T-helper 2 cell treated with Interferon-gamma antibody and Interleukin-4, amounts not matched to agents 100 ng/mL and 5 ng/mL, for 36 hours (primary cell): ENCODE data around the gene CRISP2. TPM values are rescaled to one million over a fixed set of nuclear protein-coding genes. Genes with fewer than 3 reads are reported as not detected.

Experiments
- intact Hi-C: fragments of 100-400 bp; cut with micrococcal nuclease; formaldehyde crosslinking; loops from one replicate; pipeline ENCODE4 v1.15.1; 2023
- total RNA-seq: library from RNA; stranded (reverse); gene quantifications from 2 replicates; pipeline ENCODE4 v1.2.3, GENCODE V29; 2022

Gene CRISP2
- total RNA-seq, 1 donor from 2014 or later, result not detected

DNA sequence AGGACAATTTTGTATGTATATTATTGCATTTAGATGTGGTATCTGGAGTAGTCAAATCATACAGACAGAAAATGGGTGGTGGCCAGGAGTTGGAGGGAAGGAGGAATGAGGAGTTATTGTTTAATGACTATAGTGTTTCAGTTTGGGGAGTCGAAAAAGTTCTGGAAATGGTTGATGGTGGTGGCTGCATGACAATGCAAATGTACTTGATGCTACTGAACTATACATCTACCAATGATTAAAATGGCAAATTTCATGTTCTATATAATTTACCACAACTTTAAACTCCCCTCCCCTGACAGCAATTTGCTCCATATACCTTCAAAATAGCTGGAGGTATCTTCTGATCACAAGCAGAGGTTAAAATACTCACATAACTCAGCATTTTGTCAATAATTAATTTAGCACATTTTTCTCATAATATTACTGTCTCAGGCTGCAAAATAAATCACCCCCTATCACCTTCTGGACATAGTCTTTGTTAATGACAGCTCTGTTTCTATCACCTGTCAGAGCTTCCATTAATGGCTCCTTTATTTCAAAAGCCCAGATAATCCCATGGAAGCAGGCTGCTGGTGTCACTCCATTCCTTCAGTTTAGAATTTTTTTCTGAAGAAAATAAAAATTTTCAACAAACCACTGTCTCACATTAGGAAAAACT lies 51.0 kb downstream of the CRISP2 start:
- intact Hi-C loops, result no loop called here

DNA sequence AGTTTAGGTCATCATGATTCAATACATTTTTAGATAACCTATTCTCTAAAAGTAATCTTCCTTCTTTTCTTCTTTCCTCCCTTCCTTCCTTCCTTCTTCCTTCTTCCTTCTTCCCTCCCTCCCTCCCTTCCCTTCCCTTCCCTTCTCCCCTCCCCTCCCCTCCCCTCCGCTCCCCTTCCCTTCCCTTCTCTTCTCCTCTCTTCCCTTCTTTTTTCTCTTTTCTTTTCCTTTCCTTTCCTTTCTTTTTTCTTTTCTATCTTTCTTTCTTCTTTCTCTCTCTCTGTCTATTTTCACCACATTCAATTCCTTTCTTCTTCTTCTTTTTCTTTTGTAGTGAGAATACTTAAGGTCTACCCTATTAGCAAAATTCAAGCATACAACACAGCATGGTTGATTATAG lies 59.4 kb downstream of the CRISP2 start:
- intact Hi-C loops, result no loop called here

DNA sequence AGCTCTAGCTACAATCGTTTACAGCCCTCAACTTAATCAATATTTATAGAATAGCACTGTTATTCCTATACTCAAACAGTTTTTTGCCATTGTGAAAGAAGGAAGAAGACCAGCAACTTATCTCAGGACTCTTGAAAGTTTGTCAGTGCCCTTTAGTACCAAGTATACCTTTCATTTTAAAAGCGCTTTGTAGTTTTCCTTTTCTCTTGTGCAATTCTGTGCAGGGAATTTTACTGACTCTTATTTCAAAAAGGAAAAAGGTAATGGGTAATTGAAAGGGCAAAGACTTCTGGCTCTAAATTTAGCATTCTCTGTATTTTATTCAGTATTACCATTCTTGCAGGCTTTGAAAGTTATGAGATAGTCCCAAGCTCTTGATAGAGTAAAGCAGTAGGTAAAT lies 59.9 kb downstream of the CRISP2 start:
- intact Hi-C loops, result no loop called here

DNA sequence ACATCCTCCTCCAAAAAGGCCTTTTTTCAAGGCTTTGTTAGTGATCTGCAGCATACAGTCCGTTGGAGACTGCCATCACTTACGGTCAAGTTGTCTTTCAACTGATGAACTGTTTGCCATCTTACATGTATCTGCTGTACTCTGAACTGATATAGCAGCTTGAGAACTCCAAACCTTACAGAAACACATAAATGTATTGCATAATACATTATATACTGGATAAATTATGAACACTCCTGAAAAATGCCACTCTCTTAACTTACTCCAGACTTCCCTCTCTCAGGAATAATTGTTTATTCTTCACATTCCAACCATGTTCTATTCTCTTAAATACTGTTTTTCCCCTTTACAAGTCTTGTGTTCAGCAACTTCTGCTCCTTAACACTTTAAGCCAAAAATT lies 62.1 kb downstream of the CRISP2 start:
- intact Hi-C loops, result no loop called here

DNA sequence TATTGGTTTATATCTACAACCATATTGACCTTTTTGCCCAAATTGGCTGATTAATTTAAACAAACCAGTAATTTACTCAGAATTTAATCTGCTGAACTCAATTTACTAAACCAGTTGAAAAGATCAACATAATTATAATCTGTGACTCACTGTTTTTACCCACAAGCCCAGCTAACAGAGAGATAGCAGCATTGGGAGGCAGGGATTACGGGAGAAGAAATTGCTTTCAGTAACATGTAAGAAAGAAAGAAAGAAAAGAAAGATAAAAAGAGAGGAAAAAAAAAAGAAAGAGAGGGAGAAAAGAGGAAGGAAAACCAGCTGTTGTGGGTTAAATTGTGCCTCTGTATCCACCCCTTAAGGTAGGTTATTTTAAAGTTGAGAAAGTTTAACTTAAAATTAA lies 63.4 kb downstream of the CRISP2 start:
- intact Hi-C loops, result no loop called here

DNA sequence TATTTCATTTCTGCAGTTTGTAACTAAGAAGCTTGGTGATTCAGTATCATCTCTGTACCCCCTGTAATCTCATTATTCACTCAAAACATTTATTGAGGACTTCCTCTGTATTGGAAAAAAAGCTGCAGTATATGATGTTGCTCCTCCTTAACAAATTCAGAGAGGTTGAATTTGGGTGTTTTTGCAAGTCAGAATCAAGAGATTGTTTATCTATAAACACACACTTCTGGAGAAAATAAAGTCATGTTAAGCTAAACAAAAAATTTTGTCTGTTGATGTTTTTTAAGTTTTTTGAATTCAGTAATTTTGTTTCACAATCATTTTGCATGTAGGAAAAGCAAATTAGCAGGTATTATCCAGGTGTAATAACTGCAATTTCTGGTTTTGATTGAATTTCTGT lies 65.3 kb downstream of the CRISP2 start:
- intact Hi-C loops, result no loop called here

DNA sequence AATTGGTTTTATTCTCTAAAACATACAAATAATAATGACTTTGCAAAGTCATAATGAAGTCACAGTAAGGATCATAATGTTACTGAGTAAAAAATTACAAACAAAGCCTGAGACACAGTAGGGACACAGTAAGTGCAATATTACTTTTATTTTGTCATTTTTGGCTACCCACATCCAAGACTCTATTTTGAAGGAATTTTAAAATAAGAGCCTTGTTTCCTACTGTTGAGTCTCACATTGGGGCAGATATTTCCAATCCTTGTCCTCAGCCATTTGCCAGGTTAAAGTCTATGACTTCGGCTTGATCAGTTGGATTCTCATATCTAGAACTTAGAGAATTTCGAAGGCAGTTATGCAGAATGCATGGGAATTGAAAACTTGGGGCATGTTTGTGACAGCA lies 65.9 kb downstream of the CRISP2 start:
- intact Hi-C loops, result no loop called here

DNA sequence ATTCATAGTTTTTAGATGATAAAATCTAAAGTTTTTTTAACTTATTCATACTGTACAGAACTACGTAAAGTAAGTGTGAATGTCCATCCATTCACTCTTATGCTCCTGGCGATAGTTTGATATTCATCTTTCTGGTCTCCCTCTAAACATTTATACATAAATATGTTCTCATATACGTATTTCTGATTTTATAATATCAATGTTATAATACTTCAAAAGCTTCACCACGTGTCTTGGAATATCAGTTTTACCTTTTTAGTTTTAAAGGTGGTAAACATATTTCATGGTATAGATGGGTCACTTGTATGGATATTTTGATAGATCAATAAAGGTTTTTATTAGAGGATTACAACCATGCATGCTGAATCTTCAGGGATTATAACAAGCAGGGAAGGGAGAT lies 66.4 kb downstream of the CRISP2 start:
- intact Hi-C loops, result no loop called here

DNA sequence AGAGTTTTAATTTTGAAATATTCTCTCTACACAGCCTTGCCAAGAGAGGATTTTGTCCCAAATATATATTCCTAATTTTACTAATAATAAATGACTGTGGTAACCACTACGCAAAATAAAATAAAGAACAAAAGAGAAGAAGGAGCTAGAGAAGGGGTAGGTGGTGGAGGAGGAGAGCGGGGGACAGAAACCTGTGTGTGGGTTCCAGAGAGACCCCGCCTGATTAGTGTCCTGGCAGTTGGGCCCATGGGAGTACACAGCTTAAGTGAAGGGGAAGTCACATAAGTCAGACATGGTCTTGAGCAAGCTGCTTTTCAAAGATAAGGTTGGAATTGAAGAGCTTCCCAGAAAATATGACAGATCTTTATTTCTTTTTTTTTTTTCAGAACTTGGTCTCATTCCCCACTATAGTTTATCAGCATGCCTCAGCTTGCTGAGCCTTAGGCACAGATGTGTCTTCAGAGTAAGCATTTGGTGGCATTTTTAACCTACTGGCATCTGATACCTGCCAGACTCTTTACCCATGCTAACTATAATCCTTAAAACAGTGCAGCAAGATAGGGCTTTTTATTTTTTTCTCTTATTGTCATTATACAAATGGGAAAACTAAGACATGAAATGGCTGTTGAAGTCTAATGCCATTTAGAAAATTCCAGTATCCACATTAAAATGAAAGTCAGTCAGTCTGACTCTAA lies 67.1 kb downstream of the CRISP2 start:
- intact Hi-C loops, result no loop called here

DNA sequence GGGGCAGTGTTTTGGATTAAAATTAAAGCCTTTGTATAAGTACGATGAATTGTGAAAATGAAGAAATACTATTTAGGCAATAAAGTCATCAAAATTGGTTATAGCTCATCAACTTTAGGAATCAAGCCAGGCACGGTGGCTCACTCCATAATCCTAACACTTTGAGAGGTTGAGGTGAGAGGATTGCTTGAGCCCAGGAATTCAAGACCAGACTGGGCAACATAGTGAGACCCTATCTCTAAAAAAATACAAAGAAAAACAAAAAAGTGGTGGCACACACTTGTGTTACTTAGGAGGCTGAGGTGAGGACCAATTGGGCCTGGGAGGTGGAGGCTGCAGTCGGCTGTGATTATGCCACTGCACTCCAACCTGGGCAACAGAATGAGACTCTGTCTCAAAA lies 68.2 kb downstream of the CRISP2 start:
- intact Hi-C loops, result no loop called here

Other genes with a start within 250 kb of the CRISP2 start
- not detected in 2 replicates for gene GLYATL3, start 213.6 kb downstream of the CRISP2 start, total RNA-seq
- gene C6orf141, start 162.9 kb downstream of the CRISP2 start, total RNA-seq, result 0.39 and 0.55 TPM in 2 replicates
- not detected in 2 replicates for gene RHAG, start 76.7 kb downstream of the CRISP2 start, total RNA-seq
- gene CRISP3, start 30.8 kb upstream of the CRISP2 start, total RNA-seq, result not detected in 2 replicates
- not detected in 2 replicates for gene PGK2, start 73.7 kb upstream of the CRISP2 start, total RNA-seq
- gene CRISP1, start 153.0 kb upstream of the CRISP2 start, total RNA-seq, result not detected in 2 replicates